WERI-Rb-1 (cell line): Measurements from ENCODE around the gene HSD11B2.

Source experiments
- DNase-seq: peaks from one replicate; pipeline ENCODE4 v3.0.0-alpha.2; 2020
- H3K27ac ChIP-seq: fragments of 250-450 bp; sonication (Bioruptor Pico); 2 replicates; pipeline ENCODE4 v1.5.1; 2020; ENCODE audit warnings: mild to moderate bottlenecking, moderate library complexity
- H3K27me3 ChIP-seq: fragments of 250-450 bp; sonication (Bioruptor Pico); 2 replicates; pipeline ENCODE4 v1.5.1; 2021; ENCODE audit warnings: mild to moderate bottlenecking, low read depth, moderate library complexity; ENCODE audit not compliant: insufficient read depth, severe bottlenecking
- H3K36me3 ChIP-seq: fragments of 250-450 bp; sonication (Bioruptor Pico); 2 replicates; pipeline ENCODE4 v1.5.1; 2020; ENCODE audit warnings: mild to moderate bottlenecking, moderate library complexity
- H3K4me3 ChIP-seq: 2 replicates; pipeline ENCODE4 v1.5.1; 2011; ENCODE audit warnings: low read depth, mild to moderate bottlenecking, control low read depth, low read length
- H3K9me3 ChIP-seq: fragments of 250-450 bp; sonication (Bioruptor Pico); 2 replicates; pipeline ENCODE4 v1.5.1; 2021; ENCODE audit warnings: mild to moderate bottlenecking, moderate library complexity; ENCODE audit not compliant: severe bottlenecking
- CTCF ChIP-seq: IDR thresholded peaks from 2 replicates; pipeline ENCODE4 v1.5.1; 2011; ENCODE audit warnings: low read depth, mild to moderate bottlenecking, control low read depth, inconsistent platforms, low read length

The HSD11B2 gene

GRCh38 chr16:67392301-67393059 lies 38.4 kb upstream of the HSD11B2 start:
- H3K27me3 ChIP-seq = no peaks in the 10 kb centered on the region
- H3K36me3 ChIP-seq = no peaks in the 10 kb centered on the region
- H3K4me3 ChIP-seq = peak overlapping the region; percentile 41
- no peak for TF ChIP-seq CTCF
- no peak for DNase-seq
- no peak overlapping the region; the same call in 1 of the 2 replicates for H3K27ac ChIP-seq
- H3K9me3 ChIP-seq = no peaks in the 10 kb centered on the region

- Histone ChIP-seq H3K27me3 (no peaks in the 10 kb centered on the region), H3K36me3 (no peaks in the 10 kb centered on the region), H3K4me3 (peak within 1 kb of the TSS; percentile 41), H3K27ac (peak within 1 kb of the TSS; percentile 66), H3K9me3 (no peaks in the 10 kb centered on the region)
- peak; percentile 81 for TF ChIP-seq CTCF
- peak; percentile 96 for DNase-seq
Observed at GRCh38 chr16:67393111-67393787, 37.7 kb upstream of the HSD11B2 start, which contains the start of gene TPPP3. TSS of gene TPPP3 (minus strand) at chr16:67393498. CDS start at chr16:67391111, 2,387 bp downstream.

GRCh38 chr16:67393788-67394154 lies 37.1 kb upstream of the HSD11B2 start:
- TF ChIP-seq CTCF = no peak
- DNase-seq = no peak
- Histone ChIP-seq H3K4me3 (peak overlapping the region; percentile 41), H3K27me3 (no peaks in the 10 kb centered on the region), H3K27ac (peak overlapping the region; percentile 66), H3K36me3 (no peaks in the 10 kb centered on the region), H3K9me3 (no peaks in the 10 kb centered on the region)

GRCh38 chr16:67394155-67395104 lies 36.5 kb upstream of the HSD11B2 start:
- peak overlapping the region; percentile 90 for H3K27ac ChIP-seq
- no peaks in the 10 kb centered on the region for H3K36me3 ChIP-seq
- TF ChIP-seq CTCF = no peak
- no peak overlapping the region for H3K4me3 ChIP-seq
- no peaks in the 10 kb centered on the region for H3K27me3 ChIP-seq
- H3K9me3 ChIP-seq = no peaks in the 10 kb centered on the region
- no peak for DNase-seq

GRCh38 chr16:67395105-67395457 lies 35.8 kb upstream of the HSD11B2 start:
- no peaks in the 10 kb centered on the region for H3K9me3 ChIP-seq
- no peaks in the 10 kb centered on the region for H3K27me3 ChIP-seq
- peak overlapping the region; percentile 90 for H3K27ac ChIP-seq
- H3K36me3 ChIP-seq = no peaks in the 10 kb centered on the region
- DNase-seq = no peak
- H3K4me3 ChIP-seq = no peak overlapping the region
- TF ChIP-seq CTCF = no peak
